GM18517 (cell line): ENCODE results near the gene GRIA1.

Experiments
- ATAC-seq: cut with Tn5 transposase; IDR thresholded peaks from one replicate; pipeline ENCODE4 v1.9.1; 2021; ENCODE audit warnings: mild to moderate bottlenecking, moderate library complexity; ENCODE audit not compliant: unreplicated experiment

The GRIA1 gene

DNA sequence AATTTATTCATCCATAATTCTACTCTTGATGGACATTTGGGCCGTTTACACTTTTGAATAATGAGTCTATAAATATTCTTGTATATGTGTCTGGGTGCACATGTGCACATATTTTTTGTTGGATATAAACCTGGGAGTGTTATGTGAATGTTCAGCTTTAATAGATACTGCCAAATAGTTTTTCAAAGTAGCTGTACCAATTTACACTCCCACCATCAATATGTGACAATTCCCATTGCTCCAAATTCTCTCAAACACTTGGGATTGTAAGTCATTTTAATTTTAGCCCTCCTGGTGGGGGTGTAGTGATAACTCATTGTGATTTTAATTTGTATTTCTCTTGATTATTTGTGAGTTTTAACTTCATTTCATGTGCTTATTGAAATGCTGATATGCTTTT lies 114.9 kb downstream of the GRIA1 start:
- ATAC-seq = no peak

DNA sequence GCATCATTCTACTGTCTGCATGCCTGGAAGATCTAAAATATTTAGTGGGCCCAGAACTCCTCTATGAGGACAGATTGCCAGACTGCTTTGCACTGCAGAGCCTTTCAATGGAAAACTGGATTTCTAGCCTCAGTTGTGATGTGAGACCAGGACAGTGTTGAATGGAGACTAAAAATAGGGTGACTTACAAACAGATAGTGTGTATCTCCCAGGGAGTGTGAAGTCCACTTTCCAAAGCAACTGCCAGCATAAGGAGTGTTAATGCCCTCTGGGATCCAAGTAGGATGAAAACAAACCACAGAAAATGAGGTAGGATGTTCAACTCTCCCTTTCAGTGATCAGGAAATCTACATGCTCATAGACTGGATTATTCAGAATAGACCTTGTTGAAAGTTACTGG lies 119.5 kb downstream of the GRIA1 start:
- ATAC-seq = no peak

DNA sequence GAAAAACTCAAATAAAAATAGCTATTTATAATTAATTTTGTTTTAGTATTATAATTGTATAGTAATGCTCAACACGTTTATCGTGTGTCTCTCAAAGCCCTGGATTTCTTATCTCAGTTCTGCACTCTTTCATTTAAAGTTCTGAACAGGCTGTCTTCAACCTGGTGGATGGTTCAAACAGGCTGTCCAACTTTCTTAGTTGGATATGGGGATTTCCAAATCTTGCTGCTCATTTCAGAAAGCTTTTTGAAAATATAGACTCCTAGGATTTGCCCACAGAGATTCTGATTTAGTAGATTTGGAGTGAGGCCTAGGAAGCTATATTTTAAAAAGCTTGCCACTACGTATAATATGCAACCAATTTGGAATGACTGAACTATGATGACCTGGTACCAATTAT lies 120.3 kb downstream of the GRIA1 start:
- no peak for ATAC-seq

- ATAC-seq = no peak
Measured at GRCh38 chr5:153613144-153613543, 122.7 kb downstream of the GRIA1 start.

DNA sequence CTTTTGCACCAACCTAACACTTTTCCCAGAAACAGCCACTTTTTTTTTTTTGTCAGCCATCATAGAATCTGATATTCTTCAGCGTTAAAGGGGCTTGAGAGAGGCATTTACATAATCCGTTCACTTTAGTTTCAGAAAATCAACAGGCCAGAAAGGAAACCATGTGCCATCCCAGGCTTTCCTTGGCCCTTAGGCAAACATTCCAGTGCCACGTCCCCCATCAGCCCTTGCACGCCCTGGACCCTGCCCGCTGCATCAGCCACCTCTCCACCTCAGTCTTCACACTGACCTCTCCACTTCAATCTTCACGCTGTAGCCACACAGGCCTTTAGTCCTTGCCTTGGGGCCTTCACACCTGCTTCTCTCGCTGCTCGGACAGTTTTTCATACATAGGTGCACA lies 123.2 kb downstream of the GRIA1 start:
- no peak for ATAC-seq

- ATAC-seq = no peak
Measured at GRCh38 chr5:153617190-153617589, 126.7 kb downstream of the GRIA1 start.

- no peak for ATAC-seq
Measured at GRCh38 chr5:153618307-153618706, 127.8 kb downstream of the GRIA1 start.

DNA sequence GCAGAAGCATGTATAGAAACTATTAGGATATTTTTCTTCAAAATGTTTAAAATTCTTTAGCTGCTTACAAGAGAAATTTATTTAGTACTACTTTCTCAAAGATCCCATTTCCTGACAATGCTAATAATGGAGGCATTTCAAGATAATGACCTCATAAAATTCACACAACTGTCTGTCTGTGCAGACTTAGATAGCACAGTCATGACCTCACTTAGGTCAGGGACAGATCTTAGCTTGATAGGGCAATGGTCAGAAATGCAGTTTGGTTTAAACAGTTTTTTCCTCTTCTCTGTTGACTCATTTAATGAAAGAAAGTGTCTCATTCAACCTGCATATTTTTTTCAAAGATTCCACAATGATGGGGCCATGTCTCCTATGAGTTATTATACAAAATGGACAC lies 128.4 kb downstream of the GRIA1 start:
- no peak for ATAC-seq

- ATAC-seq = no peak
Measured at GRCh38 chr5:153619771-153620170, 129.3 kb downstream of the GRIA1 start.

- no peak for ATAC-seq
Measured at GRCh38 chr5:153623124-153623523, 132.7 kb downstream of the GRIA1 start.

- ATAC-seq = no peak
Measured at GRCh38 chr5:153623751-153624450, 133.4 kb downstream of the GRIA1 start.

- ATAC-seq = no peak
Measured at GRCh38 chr5:153624451-153624765, 133.9 kb downstream of the GRIA1 start.

GRCh38 chr5:153625826-153626354 lies 135.4 kb downstream of the GRIA1 start:
- no peak for ATAC-seq

DNA sequence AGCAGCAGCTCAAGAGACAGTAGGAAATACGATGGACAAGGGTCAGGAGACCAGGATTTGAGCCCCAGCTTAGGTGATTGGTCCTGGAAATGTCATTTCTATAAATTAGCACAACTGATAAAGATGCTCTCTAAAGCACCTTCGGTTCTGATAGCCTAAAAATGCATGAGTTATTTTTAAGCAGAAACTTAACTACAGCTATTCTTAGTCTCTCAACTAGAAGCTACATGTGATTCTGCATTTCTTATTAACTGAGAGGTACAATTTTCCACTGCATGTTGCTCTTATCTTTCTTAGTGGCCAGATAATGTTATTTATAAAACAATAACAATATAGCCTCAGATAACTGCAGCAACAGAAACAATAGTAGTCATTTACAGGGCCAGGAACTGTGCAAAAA lies 136.4 kb downstream of the GRIA1 start:
- ATAC-seq = no peak

GRCh38 chr5:153629027-153629895 lies 138.8 kb downstream of the GRIA1 start:
- ATAC-seq = no peak

DNA sequence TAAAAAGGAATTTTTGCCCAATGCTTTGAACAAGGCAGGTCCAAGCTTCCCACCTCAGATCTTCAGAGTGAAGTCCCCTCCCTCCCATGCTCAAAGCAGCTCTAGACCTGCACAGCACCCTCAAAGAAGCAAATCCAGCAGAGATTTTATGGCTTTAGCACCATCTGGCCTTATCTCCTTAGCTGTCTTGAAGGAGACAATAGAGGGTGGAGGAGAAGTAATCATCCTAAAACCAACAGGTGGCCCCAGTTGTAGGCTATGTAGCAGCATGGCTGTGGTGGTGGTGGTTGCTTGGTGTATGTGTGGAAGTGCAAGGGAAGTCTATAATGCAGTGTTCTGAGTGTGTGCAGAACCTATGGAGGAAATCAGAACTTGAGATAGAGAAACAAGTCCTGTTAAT lies 140.1 kb downstream of the GRIA1 start:
- no peak for ATAC-seq

DNA sequence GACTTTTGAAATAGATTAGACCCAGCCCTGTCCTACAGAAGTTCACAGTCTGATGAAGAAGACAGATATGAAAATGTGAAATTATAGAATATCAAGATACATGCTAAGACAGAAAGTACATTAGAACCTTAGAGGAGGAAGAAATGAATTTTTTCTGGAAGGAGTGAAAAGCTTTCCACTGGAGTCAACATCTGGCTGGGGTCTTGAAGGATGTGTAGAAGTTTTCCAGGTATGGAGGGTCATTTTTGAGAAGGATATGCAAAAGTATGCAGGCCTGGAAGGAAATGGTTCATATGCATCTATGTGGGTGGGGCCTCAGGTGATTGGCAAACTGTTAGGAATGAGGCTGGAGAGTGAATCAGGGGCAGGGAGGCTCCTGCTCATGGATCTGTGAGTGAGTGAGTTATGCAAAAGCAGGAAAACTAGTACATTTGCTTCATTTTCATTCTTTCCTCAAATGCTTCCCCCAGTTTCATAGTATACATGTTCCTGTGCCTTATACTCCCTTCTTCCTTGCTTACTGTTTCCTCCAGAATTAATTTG lies 142.3 kb downstream of the GRIA1 start:
- no peak for ATAC-seq

DNA sequence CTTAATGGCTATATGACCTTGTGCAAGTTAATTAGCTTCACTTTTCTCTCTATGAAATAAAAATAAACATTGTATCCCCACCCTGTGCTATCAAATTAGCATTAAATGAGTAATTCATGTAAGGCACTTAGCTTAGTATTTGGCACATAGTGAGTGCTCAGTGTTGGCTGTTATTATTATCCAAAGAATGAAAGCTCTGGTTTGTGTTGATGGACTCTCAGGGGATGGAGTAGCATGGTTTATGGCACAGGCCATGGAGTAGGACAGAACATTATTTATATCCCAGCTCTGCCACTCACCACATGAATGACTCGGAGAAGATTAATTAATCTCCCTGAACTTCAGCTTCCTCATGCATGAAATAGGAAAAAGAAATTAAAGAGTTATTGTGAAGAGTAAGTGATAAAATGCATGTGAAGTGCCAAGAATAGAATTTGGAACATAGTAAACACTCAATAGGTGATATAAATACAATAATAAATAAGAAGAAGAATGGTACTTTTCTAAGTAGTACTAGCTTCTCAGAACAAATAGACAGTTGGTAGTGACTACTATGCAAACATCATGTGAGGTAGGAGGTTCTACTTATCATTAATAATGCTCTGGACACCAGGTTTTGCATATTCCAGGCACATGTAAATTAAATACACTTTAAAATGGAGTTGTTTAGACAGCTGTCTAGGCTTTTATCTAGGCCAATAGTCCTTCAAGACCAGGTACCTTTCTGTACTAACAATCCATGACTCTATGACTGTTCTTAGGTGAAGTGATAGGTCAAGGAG lies 146.4 kb downstream of the GRIA1 start:
- ATAC-seq = no peak

- no peak for ATAC-seq
Measured at GRCh38 chr5:153640293-153640692, 149.8 kb downstream of the GRIA1 start.

DNA sequence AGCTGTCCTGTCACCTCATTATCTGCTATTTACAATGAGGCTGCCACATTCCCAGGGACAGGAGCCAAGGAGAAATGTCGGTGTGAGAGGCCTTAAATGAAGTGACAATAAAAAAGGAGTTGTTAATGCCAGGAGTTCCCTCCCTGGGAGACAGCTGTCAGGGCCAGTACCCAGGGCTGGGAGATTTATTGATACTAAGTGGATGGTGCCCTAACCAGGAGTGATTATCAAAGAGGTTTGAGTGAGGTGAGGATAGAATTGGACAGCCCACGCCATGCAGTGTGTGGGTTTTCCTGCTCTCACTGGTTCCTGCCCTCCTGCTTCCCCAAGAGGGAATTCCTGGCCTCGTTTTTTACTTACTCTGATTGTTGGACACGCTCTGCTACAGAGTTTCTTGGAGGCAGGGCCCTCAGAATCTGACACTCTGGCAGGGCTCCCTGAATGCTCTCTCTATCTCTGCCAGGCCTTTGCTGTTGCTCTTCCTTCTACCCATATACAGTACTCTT lies 150.8 kb downstream of the GRIA1 start:
- no peak for ATAC-seq
